Right atrium auricular region (tissue), 2 donors: ENCODE measurements around the gene PRDM16. TPM values are rescaled to one million over a fixed set of nuclear protein-coding genes. Genes with fewer than 3 reads are reported as not detected.

Source experiments
- DNase-seq: peaks from one replicate; pipeline ENCODE4 v3.0.0-alpha.2; 2019; ENCODE audit warnings: low spot score
- H3K27ac ChIP-seq, 2 donors: fragments of 200-600 bp; sonication (generic); 1 replicate in 1 of 2; 2 replicates in 1 of 2; pipeline ENCODE4 v1.5.1; 2016 to 2019
- H3K27me3 ChIP-seq, 2 donors: fragments of 200-600 bp; sonication (generic); one replicate each; pipeline versions ENCODE4 v1.5.1 to v1.6.0; 2017 to 2019
- H3K36me3 ChIP-seq: fragments of 200-600 bp; sonication (generic); one replicate; pipeline ENCODE4 v1.5.1; 2016
- H3K4me1 ChIP-seq, 2 donors: fragments of 200-600 bp; sonication (generic); one replicate each; pipeline versions ENCODE4 v1.5.1 to v1.6.0; 2017 to 2019
- H3K4me3 ChIP-seq, 2 donors: fragments of 200-600 bp; sonication (generic); 1 replicate in 1 of 2; 2 replicates in 1 of 2; pipeline ENCODE4 v1.5.1; 2017 to 2019; ENCODE audit warnings: mild to moderate bottlenecking in 1 of 2, moderate library complexity in 1 of 2
- H3K9me3 ChIP-seq, 2 donors: fragments of 200-600 bp; sonication (generic); one replicate each; pipeline ENCODE4 v1.5.1; 2019
- total RNA-seq, 2 donors: library from RNA; depleted of rRNA; stranded (reverse); fragments of >200 nt; gene quantifications; one replicate each; pipeline ENCODE4 v1.1.0, GENCODE V29; 2016
- TF ChIP-seq, protein P1 (sequence below), 2 donors: fragments of 200-600 bp; sonication (generic); IDR thresholded peaks; one replicate each; pipeline ENCODE4 v1.5.1; 2019; ENCODE audit warnings: antibody characterized with exemption in 2 of 2

The PRDM16 gene
- total RNA-seq, 2 donors from 2014 or later: 0.22 to 3.3 TPM

DNA sequence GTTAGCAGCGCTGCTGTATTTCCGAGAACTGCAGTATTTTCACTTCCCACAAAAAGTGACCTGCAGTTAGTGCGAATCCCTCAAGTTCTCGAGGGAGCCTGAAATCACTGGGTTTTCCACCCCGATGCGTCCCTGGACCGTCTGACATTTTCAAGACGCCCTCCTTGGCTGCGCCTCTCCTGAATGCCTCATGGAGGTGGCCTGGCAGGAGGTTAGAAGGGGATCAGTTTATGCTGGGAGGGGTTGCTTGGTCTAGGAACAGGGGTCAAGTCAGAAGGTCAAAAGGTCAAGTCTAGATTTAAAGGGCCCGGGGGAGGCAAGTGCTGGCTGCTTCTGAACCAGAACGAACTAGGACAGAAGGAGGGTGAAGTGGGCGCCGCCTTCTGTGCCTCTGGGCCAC, 176.8 kb downstream of the PRDM16 start:
- Histone ChIP-seq H3K27ac (no peak overlapping the region), H3K4me1 (no peaks in the 10 kb centered on the region), H3K9me3 (no peaks in the 10 kb centered on the region), H3K36me3 (no peaks in the 10 kb centered on the region), H3K4me3 (no peak overlapping the region), H3K27me3 (no peaks in the 10 kb centered on the region)
- no peak for DNase-seq
- TF ChIP-seq, protein P1, sequence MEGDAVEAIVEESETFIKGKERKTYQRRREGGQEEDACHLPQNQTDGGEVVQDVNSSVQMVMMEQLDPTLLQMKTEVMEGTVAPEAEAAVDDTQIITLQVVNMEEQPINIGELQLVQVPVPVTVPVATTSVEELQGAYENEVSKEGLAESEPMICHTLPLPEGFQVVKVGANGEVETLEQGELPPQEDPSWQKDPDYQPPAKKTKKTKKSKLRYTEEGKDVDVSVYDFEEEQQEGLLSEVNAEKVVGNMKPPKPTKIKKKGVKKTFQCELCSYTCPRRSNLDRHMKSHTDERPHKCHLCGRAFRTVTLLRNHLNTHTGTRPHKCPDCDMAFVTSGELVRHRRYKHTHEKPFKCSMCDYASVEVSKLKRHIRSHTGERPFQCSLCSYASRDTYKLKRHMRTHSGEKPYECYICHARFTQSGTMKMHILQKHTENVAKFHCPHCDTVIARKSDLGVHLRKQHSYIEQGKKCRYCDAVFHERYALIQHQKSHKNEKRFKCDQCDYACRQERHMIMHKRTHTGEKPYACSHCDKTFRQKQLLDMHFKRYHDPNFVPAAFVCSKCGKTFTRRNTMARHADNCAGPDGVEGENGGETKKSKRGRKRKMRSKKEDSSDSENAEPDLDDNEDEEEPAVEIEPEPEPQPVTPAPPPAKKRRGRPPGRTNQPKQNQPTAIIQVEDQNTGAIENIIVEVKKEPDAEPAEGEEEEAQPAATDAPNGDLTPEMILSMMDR (IDR thresholded peaks at IDR 0.05): no peak

- TF ChIP-seq, protein P1 (IDR thresholded peaks at IDR 0.05): no peak
- H3K4me3 ChIP-seq: no peak overlapping the region
- H3K4me1 ChIP-seq: no peaks in the 10 kb centered on the region
- H3K27me3 ChIP-seq: no peaks in the 10 kb centered on the region
- H3K36me3 ChIP-seq: no peaks in the 10 kb centered on the region
- H3K9me3 ChIP-seq: no peaks in the 10 kb centered on the region
- no peak for DNase-seq
- no peak overlapping the region for H3K27ac ChIP-seq
Measured at GRCh38 chr1:3246251-3246650, 177.2 kb downstream of the PRDM16 start.

- H3K4me3 ChIP-seq: no peak overlapping the region
Measured at GRCh38 chr1:3247521-3248121, 178.6 kb downstream of the PRDM16 start.

DNA sequence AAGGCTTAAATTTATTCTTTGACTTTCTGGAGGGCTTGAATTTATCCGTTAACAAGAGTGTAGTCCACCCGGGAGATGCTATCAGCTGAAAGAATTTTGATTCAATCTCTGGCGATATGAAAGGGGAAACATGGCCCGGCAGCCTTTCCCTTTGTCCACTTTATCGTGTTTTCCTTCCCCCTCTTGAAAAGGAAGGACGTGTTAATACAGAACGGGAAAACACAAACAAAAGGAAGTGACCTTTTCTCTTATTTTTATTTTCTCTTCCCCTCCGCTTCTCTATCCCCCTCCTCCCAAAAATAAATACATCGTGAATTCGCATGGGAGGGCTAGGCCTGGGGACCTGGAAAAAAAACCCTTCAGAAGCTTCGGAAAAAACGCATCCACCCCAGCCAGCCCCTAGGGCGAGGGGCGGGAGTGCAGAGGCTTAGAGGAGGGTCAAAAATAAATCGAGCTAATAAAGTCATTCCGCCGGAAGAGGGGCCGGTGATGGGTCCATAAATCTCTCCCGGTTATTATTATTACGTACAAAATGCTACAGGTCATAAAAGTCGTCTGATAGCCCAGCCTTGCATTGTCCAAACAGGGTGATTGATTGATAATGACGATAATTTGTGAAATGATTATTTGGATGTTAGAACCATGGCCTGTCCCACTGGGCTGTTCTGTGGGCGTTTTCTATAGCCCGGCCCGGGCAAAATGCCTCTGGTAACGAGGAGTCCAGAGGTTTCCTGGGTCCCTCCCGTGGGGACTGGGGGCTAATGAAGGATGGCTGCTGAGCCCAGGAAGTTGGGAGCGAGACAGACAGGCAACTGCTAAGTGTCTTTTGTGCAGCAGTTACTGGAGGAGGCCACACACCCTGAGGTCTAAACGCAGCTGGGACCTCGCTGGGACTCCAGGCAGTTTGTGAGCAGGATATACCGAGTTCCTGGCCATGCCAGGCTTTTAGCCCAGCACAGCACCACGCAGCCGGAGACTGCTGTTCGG, 179.4 kb downstream of the PRDM16 start:
- Histone ChIP-seq H3K36me3 (no peaks in the 10 kb centered on the region), H3K27me3 (no peaks in the 10 kb centered on the region), H3K4me3 (no peak overlapping the region), H3K9me3 (no peaks in the 10 kb centered on the region), H3K4me1 (no peaks in the 10 kb centered on the region), H3K27ac (no peak overlapping the region)
- TF ChIP-seq, protein P1 (IDR thresholded peaks at IDR 0.05): no peak
- DNase-seq: no peak

More at GRCh38 chr1:3247521-3248121, 178.6 kb downstream of the PRDM16 start:
- Histone ChIP-seq H3K27ac (no peak overlapping the region), H3K9me3 (no peaks in the 10 kb centered on the region), H3K36me3 (no peaks in the 10 kb centered on the region), H3K27me3 (no peaks in the 10 kb centered on the region), H3K4me1 (no peaks in the 10 kb centered on the region)
- no peak for DNase-seq
- TF ChIP-seq, protein P1 (IDR thresholded peaks at IDR 0.05): no peak

DNA sequence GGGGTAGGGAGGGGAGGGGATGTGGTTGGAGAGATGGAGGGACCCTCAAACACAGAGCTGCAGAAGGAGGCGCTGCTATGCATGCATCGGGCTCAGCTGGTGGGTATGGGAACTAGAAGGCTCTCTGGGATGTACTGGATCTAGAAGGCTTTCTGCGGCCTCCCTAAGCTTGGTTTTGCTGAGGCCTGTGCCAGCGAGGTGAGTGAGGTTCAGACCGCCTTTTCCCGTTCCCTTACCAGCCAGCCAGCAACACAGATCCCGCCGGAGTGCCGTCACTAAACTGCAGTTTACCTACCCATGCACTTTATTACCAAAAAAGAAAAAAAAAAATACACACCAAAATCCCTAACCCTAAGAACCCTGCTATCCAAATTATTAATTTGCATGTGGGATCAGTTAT, 180.2 kb downstream of the PRDM16 start:
- Histone ChIP-seq H3K27ac (no peak overlapping the region), H3K27me3 (no peaks in the 10 kb centered on the region), H3K36me3 (no peaks in the 10 kb centered on the region), H3K9me3 (no peaks in the 10 kb centered on the region), H3K4me3 (no peak overlapping the region), H3K4me1 (no peaks in the 10 kb centered on the region)
- no peak for DNase-seq
- TF ChIP-seq, protein P1 (IDR thresholded peaks at IDR 0.05): no peak
